ENCODE measurements around the gene BTBD6. TPM values are rescaled to one million over a fixed set of nuclear protein-coding genes. Genes with fewer than 3 reads are reported as not detected.

Gene BTBD6
- total and polyA plus RNA-seq, 2 donors from 2014 or later = 33.3 to 38.9 TPM

DNA sequence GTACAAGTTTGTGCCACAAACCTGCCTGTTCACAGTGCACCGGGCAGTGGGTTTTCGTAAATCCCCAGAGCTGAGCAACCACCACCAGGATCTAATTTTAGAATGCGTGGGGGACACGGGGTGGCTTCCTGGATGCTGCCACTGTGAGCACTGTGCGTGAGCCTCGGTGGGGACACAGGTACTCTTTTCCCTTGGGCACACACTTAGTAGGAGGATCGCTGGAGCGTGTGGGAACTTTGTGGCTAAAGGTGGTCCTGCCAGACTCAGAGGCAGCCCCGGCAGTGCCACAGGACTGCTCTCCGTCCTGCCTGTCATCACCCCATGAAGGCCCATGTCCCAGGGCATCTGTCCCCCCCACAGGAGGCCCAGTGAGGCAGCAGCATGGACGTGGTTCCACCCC lies 21.1 kb downstream of the BTBD6 start:
- no peak for DNase-seq
- no peak for FAIRE-seq
- intact Hi-C loops (cut with DNase I) = no loop called here
- Histone ChIP-seq H3K4me1 (ENCODE audit: control insufficient read depth in 2 of 3, insufficient read depth in 2 of 3, low read depth in 1 of 3, low read length in 3 of 3) (peaks cover 0 to 19% (median 5%) of the 10 kb centered on the region in 3 donors), H3K27ac (ENCODE audit: low read depth in 2 of 2, low read length in 2 of 2) (no peak overlapping the region), H3K36me3 (ENCODE audit: control insufficient read depth in 2 of 3, insufficient read depth in 3 of 3, low read length in 3 of 3) (no peaks in the 10 kb centered on the region), H3K27me3 (ENCODE audit: control insufficient read depth, insufficient read depth, low read length) (no peaks in the 10 kb centered on the region), H3K4me3 (ENCODE audit: low read length in 3 of 3) (no peak overlapping the region), H3K9me3 (ENCODE audit: control insufficient read depth in 2 of 3, insufficient read depth in 1 of 3, low read length in 3 of 3) (no peaks in the 10 kb centered on the region), H3K9ac (ENCODE audit: low read length in 3 of 3) (no peak overlapping the region)
- TF ChIP-seq, protein P1, sequence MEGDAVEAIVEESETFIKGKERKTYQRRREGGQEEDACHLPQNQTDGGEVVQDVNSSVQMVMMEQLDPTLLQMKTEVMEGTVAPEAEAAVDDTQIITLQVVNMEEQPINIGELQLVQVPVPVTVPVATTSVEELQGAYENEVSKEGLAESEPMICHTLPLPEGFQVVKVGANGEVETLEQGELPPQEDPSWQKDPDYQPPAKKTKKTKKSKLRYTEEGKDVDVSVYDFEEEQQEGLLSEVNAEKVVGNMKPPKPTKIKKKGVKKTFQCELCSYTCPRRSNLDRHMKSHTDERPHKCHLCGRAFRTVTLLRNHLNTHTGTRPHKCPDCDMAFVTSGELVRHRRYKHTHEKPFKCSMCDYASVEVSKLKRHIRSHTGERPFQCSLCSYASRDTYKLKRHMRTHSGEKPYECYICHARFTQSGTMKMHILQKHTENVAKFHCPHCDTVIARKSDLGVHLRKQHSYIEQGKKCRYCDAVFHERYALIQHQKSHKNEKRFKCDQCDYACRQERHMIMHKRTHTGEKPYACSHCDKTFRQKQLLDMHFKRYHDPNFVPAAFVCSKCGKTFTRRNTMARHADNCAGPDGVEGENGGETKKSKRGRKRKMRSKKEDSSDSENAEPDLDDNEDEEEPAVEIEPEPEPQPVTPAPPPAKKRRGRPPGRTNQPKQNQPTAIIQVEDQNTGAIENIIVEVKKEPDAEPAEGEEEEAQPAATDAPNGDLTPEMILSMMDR (IDR thresholded peaks at IDR 0.05; ENCODE audit: borderline replicate concordance, extremely low read depth, insufficient read depth) = no peak

DNA sequence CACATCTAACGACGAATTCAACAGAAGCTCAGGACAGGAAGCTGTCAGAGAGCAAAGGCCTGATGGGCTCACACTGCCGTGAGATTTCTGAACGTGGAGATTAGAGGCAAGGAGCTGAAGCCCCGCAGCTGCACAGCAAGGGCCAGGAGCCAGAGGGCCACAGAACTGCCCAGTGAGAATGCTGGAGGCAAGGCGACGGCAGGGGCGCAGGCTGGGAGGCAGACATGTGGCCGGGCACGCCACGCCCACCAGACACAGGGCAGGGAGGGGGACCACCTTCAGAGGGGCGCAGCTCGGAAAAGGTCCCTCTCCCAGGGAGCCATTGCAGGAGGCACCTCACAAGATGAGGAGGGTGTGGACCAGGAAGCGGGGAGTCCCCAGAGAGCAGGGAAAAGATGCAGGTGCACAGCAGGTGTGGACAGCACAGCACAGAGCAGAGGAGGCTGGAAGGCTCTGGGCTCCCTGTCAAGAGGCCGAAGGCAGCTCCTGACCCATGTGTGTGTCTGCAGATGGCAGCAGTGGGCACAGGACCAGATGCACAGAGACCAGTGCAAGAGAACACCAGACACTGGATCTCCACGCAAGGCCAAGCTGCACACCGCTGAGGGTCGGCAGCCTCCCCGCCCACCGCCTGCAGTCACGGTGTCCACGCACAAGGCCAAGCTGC lies 23.0 kb downstream of the BTBD6 start:
- Histone ChIP-seq H3K27ac (ENCODE audit: low read depth in 2 of 2, low read length in 2 of 2) (no peak overlapping the region), H3K36me3 (ENCODE audit: control insufficient read depth in 2 of 3, insufficient read depth in 3 of 3, low read length in 3 of 3) (no peaks in the 10 kb centered on the region), H3K9me3 (ENCODE audit: control insufficient read depth in 2 of 3, insufficient read depth in 1 of 3, low read length in 3 of 3) (no peaks in the 10 kb centered on the region), H3K4me3 (ENCODE audit: low read length in 3 of 3) (no peak overlapping the region), H3K4me1 (ENCODE audit: control insufficient read depth in 2 of 3, insufficient read depth in 2 of 3, low read depth in 1 of 3, low read length in 3 of 3) (peaks cover 0 to 28% (median 11%) of the 10 kb centered on the region in 3 donors), H3K27me3 (ENCODE audit: control insufficient read depth, insufficient read depth, low read length) (no peaks in the 10 kb centered on the region), H3K9ac (ENCODE audit: low read length in 3 of 3) (no peak overlapping the region)
- DNase-seq (no peak), FAIRE-seq (no peak)
- TF ChIP-seq, protein P1 (IDR thresholded peaks at IDR 0.05; ENCODE audit: borderline replicate concordance, extremely low read depth, insufficient read depth) = no peak
- intact Hi-C loops (cut with DNase I) = no loop called here

DNA sequence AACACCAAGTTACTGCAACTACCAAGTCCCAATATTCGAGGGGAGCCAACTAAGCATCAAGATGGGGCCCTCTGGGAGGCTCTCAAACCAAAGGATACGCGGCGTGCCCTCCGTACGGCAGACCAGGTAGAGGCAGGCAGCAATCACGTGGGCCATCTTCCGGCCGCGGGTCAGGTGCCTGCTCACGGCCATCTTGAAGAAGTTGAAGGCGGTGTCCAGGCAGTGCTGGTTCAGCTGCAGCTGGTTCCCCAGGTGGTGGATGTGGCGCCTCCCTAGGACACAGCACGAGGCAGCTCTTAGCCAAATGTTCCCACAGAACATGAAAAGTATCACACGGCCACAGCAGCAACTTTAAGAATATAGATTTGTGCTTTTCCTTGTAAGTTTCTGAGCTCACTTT lies 24.3 kb downstream of the BTBD6 start:
- FAIRE-seq (no peak), DNase-seq (peak in 2 of 5 donors; percentile 32 to 40)
- Histone ChIP-seq H3K36me3 (ENCODE audit: control insufficient read depth in 2 of 3, insufficient read depth in 3 of 3, low read length in 3 of 3) (no peaks in the 10 kb centered on the region), H3K9me3 (ENCODE audit: control insufficient read depth in 2 of 3, insufficient read depth in 1 of 3, low read length in 3 of 3) (no peaks in the 10 kb centered on the region), H3K4me1 (ENCODE audit: control insufficient read depth in 2 of 3, insufficient read depth in 2 of 3, low read depth in 1 of 3, low read length in 3 of 3) (peaks cover 0 to 28% (median 11%) of the 10 kb centered on the region in 3 donors), H3K27me3 (ENCODE audit: control insufficient read depth, insufficient read depth, low read length) (no peaks in the 10 kb centered on the region), H3K27ac (ENCODE audit: low read depth in 2 of 2, low read length in 2 of 2) (peak overlapping the region; percentile 67 to 74), H3K9ac (ENCODE audit: low read length in 3 of 3) (peak overlapping the region in 1 of 3 donors; percentile 46), H3K4me3 (ENCODE audit: low read length in 3 of 3) (no peak overlapping the region)
- TF ChIP-seq, protein P1 (IDR thresholded peaks at IDR 0.05; ENCODE audit: borderline replicate concordance, extremely low read depth, insufficient read depth) = no peak
- intact Hi-C loops (cut with DNase I) = no loop called here

All from kidney (tissue), 14 donors.